Stimulated activated CD8-positive, alpha-beta memory T cell treated with anti-CD3 and anti-CD28 coated beads, Interleukin-12 subunit alpha, Interleukin-12 subunit beta, amount 100 ng/mL, for 24 hours (primary cell): ENCODE data around the gene DGKI.
"Not testable (repeated sequence)": the region's sequence is repeated elsewhere in the genome, so short reads cannot be mapped to it uniquely, and the experiment has no call there.

ENCODE experiments used
- DNase-seq: peaks from one replicate; pipeline ENCODE4 v3.0.0-alpha.2; 2020; ENCODE audit errors: extremely low read depth

The DGKI gene

GRCh38 chr7:137734221-137734620, 112.6 kb downstream of the DGKI start:
- DNase-seq: no peak

- no peak for DNase-seq
Measured at GRCh38 chr7:137732168-137732567, 114.6 kb downstream of the DGKI start.

GRCh38 chr7:137731436-137731835, 115.3 kb downstream of the DGKI start:
- no peak for DNase-seq

- no peak for DNase-seq
Measured at GRCh38 chr7:137728426-137728825, 118.3 kb downstream of the DGKI start.

- DNase-seq: no peak
Measured at GRCh38 chr7:137727413-137727812, 119.4 kb downstream of the DGKI start.

DNA sequence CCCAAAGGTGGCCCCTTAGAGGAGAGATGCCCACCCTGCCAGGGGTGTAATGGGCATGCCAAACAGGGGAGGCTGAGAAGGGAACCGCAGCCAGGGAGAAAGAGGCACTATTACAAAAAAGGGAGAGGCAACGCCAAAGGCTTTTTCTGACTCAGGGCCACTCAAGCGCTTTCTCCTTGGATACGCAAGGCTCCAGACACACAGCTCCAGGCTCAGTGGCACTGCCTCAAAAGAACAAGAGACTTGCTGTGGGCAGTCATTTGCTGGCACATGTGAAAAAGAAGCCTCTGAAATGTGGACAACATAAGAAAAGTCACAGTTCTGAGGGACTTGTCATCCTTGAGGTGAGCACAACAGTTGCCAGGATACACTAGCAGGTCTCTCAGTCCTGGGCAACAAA, 128.4 kb downstream of the DGKI start:
- DNase-seq: no peak

- DNase-seq: no peak
Measured at GRCh38 chr7:137717811-137718271, 128.9 kb downstream of the DGKI start.

DNA sequence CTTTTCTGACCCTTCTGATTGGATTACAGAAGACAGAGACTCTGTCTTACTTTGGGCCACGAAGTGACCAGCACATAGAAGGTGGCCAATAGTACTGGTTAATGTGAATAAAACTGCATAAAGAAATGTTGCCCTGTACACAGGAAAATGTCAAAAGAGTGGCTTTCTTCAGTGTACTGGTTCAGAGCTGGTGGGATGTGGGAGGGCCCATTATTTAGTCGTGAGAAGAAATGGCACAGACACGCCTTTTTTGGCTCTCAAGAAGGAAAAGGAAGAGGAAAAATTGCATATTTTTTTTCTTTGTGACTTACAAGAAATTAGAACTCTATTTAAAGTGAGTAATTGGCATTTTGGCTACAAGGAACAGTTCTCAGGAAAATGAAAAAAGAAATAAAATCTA, 129.7 kb downstream of the DGKI start:
- DNase-seq: no peak

DNA sequence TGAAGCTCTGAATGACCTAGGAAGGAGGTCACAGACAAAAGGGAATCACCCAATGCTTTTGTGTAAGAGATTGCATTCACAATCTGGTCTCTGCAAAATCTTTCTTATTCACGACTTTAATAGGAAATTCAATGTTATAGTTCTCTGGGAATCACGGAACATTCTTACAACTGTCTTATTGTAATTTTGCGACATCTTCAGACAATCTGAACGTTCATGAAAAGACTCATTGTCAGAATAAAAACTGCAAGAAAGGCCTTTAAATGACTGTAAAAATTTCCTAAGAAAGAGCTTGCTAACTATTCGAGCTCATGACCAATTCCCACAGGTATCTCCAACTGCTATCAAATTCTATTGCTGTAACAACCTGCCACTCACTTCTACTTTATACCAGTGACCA, 130.7 kb downstream of the DGKI start:
- no peak for DNase-seq

DNA sequence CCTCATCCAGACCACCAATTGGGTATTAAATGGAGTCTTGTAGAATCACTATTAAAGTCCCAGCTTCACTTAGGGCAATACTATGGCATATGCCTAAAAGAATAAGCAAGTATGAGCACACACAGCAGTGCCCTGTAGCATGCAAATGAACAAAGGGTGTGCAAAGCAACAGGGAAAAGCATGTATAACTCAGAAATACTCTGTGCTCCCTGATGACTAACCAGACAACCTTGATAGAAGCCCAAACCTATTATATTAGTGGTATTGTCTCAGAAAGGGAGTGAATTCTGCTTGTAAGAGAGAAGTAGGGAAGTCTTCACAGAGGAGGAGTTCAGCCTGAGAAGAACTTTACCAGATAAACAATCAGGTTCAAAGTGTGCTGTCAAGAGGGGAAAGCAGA, 131.2 kb downstream of the DGKI start:
- DNase-seq: no peak

DNA sequence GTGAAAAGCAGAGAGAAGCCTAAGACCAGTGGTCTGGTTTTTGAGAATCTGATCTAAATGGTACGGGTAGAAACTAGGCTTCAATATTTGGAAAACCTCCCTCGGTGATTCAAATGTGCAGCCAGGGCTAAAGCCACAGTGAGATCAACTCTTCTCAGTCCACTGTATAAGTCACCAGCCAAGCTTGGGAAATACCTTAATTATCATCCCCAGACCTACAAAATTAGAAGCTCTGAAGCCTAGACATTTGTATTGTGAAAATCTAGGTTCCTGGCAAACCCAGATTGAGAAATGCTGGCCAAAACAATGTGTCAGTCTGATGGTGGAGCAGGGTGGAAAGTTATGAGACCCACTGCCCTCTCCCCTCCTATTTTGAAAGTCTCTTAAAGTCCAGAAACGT, 131.7 kb downstream of the DGKI start:
- DNase-seq: no peak

- DNase-seq: not testable (repeated sequence)
Measured at GRCh38 chr7:137706330-137706729, 140.4 kb downstream of the DGKI start.

GRCh38 chr7:137704723-137705122, 142.1 kb downstream of the DGKI start:
- no peak for DNase-seq

DNA sequence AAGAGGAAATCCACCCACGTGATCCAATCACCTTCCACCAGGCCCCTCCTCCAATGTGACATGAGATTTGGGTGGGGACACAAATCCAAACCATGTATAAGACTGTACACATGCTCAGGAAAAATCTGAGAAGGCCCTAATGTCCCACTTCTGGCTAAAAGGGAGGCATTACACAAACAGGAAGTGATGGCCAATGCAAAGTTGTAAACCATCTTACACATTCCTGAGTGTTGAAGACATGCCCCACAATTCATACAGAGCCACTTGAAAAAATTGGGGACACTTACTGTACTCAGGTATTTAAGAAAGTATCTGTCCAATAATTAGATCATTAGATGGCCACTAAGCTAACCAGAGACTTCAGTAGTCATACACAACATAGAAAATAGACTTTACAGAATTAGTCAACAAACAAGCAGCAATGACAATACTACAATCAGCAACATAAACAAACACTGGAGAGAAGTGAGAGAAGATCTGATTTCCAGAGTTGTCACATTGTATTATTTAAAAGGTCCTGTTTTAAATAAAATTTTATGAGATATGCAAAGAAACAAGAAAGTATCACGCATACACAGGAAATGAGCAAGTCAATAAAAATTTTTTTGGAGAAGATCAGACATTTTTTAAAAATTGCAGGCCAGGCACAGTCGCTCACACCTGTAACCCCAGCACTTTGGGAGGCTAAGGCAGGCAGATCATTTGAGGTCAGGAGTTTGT, 143.3 kb downstream of the DGKI start:
- DNase-seq: no peak

- no peak for DNase-seq
Measured at GRCh38 chr7:137696988-137697387, 149.8 kb downstream of the DGKI start.

GRCh38 chr7:137696376-137696775, 150.4 kb downstream of the DGKI start:
- DNase-seq: no peak

GRCh38 chr7:137695942-137696341, 150.8 kb downstream of the DGKI start:
- DNase-seq: no peak

GRCh38 chr7:137695494-137695893, 151.3 kb downstream of the DGKI start:
- DNase-seq: no peak

- DNase-seq: no peak
Measured at GRCh38 chr7:137694405-137694804, 152.4 kb downstream of the DGKI start.

DNA sequence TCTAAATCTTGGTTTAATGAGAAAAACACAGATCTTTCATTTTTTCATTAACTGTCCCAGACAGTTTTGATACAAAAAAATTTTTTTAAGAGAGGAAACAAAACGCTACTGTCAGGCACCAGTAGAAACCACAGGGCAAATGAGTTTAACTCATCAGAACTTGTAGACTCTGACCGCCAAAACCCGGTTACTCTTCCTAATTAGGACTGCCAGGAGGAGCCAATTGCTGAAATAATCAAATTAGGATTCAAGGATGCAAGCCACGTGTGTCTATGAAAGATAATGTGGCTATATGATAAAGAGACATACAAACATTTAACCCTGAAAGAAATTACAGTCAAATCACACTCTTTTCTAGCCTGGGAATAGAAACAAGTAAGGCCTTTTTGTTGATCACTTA, 154.4 kb downstream of the DGKI start:
- no peak for DNase-seq

- no peak for DNase-seq
Measured at GRCh38 chr7:137691566-137691965, 155.2 kb downstream of the DGKI start.

DNA sequence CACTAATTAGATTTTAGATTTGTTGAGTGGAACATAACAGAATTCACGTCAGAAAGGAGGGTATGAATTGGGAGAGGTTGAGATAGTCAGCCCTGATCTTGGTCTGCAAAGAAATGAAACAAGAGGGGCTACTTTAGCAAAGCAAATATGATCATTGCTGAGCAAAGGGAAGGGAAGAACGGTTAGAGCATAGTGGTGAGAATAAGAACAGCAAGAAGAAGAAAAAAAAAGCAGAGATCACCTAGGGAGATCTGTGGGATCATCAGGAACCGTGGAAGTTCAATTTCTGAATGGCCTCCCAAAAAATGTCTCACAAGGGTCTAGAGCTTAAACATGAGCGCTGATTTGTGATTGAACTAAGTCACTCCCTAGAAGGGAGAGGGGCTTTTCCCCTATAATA, 156.1 kb downstream of the DGKI start:
- DNase-seq: no peak

- DNase-seq: no peak
Measured at GRCh38 chr7:137689761-137690160, 157.0 kb downstream of the DGKI start.
